GM19372 (cell line): ENCODE data around the gene SLC25A23.
"Not testable (repeated sequence)": the region's sequence is repeated elsewhere in the genome, so short reads cannot be mapped to it uniquely, and the experiment has no call there.

Source experiments
- ATAC-seq: cut with Tn5 transposase; IDR thresholded peaks from one replicate; pipeline ENCODE4 v1.9.1; 2021; ENCODE audit warnings: mild to moderate bottlenecking, low read depth, moderate library complexity; ENCODE audit not compliant: unreplicated experiment

The SLC25A23 gene

DNA sequence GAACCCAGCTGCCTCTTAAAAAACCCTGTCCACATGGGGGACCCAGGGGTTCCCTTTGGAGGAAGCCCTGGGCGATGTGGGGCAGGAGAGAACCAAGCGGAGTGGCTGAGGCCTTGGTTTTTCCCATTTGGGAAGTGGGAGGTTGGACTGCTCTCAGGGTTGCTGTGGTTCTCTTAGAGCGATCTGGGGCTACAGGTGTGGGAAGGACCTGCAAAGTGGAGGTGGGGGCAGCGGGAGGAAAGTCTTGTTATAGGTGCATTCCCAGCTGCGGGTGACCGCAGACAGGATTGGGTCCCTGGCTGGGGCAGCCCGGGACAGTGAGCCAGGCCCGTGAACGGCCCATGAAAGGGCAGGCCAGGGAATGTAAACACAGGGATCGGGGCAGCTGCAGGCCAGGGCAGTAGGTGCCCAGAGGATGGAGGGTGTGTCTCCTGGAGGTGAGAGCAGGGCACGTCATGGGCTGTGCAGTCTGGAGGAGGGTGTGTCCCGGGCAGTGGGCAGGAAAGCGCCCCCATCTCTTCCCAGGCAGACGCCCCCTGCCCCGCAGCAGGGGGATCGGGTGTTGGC lies 814 bp downstream of the SLC25A23 start:
- ATAC-seq = no peak

DNA sequence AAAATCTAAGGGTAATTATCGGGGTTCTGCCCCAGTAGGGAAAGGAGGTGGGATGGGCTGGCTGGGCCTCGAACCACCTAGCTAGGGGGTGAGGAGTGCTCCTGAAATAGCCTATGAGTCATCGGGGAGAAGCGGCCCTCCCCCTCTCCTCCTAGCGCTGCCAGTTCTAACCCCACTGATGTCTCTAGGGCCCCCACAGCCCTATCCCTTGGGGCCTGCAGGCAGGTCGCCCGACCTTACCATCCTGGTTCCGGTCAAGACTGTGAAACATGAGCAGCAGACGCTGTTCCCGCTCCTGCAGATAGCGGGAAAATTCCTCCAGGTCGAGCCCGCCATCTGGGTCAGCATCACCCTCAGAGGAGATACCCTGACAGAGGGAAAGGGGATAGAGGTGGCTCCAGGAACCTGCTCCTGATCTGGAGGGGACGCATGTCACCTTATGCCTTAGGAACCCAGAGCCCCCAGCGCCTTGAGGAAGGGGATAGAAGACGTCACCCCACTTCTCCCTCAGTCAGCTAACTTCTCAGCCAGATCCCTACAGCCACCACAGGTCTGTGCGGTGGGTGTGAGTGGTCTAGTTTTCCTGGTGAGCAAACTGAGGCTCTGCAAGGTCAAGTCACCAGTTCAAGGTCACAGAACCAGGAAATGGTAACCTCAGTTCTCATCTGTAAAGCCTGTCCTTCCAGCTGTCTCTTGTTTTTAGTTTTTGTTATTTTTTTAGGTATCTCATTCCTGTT lies 1.5 kb downstream of the SLC25A23 start:
- ATAC-seq = no peak

DNA sequence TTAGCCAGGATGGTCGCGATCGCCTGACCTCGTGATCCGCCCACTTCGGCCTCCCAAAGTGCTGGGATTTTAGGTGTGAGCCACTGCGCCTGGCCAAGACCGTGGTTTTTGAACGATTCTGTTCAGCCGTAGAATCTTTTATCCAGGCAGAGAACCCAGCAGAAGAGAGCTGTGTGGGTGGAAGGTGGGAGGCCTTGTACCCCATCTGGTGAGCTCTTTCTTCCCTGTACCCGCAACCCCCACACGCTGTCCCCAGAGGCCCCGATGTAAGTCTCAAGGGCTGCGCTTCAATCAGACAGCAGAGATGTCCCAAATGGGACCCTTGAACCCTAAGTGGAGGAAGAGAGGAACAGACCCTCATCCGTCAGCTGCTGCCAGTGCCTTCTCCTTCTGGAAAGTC lies 3.7 kb downstream of the SLC25A23 start:
- no peak for ATAC-seq

DNA sequence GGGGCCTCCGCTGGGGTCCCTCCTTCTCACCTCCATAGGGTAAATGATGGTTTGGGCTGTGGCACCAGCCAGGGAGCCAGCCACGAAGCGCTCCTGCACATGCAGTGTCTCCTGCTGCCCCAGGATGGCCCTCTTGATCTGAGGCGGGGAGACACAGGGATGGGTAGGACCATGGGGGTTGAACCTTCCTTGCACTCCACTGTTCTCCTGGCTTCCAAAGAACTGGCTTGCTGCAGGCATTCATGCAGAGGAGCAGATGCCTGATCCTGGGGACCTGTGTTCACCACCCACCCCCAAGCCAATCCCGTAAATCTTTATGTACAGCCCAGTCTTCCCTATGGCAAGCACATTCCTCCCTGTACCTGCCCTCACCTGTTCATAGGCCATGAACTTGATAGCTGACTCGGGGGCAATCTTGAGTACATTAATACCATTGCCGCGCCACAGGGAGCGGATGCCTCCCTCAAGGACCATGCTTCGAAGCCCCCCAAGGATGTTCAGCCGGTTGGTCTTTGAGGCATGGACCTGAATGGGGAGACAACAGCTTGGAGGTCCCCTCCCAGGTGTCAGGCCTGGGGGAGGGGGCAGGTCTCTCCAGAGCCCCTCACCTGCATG lies 5.5 kb downstream of the SLC25A23 start:
- ATAC-seq = no peak

DNA sequence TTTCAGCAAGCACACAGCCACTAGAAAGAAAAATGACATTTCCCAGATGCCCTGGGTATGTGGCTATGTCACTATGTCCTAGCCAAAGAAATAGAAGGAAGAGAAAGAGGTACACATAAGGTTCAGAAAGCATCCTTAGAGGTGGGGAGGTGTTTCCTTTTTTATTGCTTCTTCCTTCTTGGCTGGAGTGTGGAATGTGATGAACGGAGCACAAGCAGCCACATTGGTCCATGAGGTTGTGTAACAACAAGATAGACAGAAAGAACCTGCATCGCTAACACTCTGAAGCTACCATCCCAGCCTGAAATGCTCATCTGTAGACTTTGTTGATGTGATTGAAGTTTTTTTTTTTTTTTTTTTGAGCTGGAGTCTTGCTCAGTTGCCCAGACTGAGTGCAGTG lies 6.7 kb downstream of the SLC25A23 start:
- no peak for ATAC-seq

DNA sequence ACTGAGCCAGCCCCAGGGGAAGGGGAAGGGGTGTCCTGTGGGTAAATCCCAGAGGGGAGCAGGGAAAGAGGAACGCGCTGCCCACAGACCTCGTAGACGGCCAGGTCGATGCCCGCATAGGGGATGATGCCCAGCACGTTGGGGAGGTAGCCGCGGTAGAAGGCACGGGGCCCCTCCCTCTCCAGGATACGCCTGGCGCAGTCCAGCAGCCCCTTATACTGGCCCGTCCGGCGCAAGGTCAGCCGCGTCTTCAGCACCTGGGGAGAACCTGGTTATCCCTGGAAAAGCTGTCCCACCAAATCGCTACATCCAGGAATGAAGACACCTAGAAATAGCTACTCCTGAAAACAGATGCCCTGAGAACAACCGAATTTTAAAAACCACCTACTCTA lies 7.4 kb downstream of the SLC25A23 start:
- ATAC-seq = no peak

DNA sequence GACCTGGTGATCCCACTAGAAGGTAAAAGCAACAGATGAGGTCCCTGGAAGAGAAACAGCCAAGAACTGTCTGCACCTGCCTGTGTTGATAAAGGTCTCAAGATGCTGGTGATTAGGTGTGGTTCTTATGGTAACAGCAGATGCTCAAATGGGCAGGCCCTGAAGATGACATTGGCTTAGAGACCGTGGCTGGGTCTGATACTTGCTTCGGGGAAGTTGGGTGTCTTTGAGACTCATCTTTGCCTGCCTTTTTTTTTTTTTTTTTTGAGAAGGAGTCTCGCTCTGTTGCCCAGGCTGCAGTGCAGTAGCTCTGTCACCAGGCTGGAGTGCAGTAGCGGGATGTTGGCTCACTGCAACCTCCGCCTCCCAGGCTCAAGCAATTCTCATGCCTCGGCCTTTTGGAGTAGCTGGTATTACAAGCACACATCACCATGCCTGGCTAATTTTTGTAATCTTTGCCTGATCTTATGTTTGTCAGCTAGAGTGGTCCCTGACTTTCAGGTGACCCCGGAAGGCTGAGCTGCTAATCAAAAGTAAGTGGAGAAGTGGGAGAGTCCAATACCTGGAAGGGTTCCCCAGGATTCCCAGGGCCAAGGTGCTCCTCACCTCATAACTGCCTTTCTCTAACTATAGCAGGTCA lies 7.9 kb downstream of the SLC25A23 start:
- no peak for ATAC-seq

DNA sequence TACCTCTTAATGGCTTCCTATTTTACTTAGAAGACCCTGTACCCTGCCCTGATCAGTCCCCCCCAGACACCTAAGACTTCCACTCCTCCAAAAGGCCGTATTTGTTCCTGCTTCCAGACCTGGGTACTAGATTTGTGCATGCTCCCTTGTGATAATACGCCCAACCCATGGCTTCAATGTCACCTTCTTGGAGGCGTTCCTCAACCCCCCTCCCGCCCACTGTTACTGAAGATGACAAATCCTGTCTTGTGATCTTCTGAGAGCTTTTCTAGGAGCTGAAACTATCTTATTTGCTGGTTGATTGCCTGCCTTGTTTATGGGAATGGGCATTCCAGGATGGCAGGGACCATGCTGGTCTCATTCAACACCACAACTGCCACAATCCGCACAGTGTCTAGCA lies 9.4 kb downstream of the SLC25A23 start:
- no peak for ATAC-seq

DNA sequence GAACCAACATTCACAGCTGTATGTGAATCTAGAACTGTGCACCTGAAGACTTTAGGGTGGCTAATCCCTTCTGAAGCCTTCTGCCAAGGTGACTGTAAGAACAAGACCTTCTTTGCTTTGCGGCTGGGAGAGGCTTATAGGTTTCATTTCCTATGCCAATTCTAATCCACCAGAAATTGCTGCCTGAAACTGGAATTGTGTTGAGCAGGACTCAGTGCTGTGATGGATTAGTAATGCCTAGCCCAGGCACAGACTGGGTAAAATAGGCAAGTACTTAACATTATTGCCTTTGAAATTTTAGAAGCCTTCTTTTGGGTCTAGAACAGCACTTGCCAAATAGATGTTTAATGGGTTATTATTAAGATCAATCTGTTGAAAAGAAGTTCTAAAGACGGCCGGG lies 11.5 kb downstream of the SLC25A23 start:
- ATAC-seq = no peak

DNA sequence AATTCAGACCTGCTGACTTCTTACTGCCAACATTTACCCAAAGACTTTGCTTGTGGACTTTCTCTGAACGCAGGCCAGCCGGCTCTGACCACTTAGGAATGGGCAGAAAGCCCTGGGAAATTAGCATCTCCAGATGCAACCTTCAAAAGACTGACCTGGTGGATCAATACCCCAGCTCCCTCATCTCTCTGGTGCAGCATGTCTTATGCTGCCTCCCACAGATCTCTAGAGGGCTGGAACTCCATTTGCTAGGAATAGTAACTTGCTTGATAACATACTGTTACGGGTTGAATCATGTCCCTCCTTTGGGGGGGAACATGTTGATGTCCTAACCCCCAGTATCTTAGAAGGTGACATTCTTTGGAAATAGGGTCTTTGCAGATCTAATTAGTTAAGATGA lies 13.1 kb downstream of the SLC25A23 start:
- no peak for ATAC-seq

DNA sequence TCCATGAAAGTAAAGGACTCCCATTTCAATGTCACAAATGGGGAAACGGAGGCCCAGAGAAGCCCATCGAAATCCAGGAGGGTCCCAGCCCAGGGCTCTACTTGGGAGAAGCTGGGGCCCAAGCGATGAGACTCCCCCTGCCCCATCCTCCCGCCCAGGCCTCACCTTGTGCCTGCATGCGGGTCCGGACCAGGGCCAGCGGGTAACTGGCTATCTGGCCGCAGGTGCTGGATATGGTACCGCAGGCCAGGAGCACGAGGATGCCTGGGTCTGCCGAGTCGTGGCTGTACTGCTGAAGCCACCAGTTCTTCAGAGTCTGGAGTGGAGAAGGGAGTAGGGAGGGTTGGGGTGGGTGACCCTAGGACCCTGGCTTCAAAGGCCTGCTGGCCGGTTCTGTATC lies 15.6 kb downstream of the SLC25A23 start:
- ATAC-seq = no peak

DNA sequence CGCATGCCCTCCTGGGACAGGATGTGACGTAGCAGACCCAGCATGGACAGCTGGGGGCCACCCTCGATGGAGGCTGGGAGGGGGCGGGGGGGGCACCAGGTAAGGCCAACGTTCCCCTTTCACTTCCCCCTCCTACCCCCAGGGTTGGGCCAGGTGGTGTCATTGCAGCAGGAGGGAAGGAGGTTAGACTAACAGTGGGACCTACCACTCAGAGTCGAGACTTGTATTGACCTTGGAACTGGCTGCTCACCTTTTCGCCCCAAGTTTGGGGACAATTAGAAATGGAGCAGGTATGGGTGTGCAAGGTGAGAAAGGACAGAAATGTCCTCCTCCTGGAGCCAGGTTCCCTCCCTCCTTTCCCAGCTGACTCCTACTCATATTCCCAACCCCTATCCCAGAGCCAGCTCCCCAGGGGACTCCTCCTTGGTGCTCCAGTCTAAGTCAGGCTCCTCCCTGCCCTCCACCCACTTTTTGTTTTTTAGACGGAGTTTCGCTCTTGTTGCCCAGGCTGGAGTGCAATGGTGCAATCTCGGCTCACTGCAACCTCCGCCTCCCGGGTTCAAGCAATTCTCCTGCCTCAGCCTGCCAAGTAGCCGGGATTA lies 17.4 kb downstream of the SLC25A23 start:
- ATAC-seq = no peak

DNA sequence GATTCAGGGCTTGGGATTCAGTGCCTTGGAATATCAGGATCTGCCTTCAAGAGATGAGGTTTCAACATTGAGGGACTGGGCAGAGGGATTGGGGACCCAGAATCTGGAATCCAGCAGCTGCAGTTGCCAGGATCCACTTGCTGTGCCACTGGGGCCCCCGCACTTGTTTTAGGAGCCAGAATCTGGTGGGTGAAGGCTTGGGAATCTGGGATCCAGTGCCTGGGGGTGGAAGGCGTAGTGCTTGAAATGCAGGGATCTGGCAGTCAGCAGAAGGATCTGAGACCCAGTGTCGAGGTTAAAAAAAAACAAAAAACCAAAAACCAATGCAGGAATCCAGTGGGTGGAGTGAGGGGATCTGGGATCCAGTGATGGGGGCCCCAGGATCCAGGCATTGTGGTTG lies 18.7 kb downstream of the SLC25A23 start:
- ATAC-seq = no peak

DNA sequence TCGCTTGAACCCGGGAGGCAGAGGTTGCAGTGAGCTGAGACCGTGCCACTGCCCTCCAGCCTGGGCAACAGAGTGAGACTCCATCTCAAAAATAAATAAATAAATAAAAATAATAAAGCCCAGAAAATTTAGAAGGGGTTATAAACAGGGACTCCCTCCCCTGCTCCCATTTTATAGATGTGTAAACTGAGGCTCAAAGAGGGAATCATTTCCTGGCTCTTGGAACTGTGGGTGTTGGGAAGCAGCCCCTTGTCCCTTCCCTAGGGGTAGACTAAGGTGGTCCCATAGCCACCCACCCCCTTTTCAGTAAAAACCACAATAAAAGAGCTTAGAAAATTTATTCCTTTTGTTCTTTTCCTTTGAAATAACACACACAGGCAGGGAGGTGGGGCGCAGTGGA lies 19.8 kb downstream of the SLC25A23 start:
- no peak for ATAC-seq

DNA sequence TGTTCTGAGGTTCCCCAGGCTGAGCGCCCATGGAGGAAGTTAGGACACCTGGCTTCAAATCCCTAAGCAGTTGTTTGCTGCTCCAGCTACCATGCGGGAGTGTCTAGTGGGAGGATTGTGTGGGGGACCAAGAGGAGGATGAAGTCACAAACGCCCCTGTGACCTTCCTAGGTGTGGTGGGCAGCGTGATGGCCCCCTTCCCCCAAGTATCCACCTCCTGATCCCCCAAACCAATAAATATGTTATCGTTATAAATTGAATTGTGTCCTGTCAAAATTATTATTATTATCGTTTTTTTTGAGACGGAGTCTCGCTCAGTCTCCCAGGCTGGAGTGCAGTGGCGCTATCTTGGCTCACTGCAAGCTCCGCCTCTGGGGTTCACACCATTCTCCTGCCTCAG lies 25.9 kb downstream of the SLC25A23 start, which contains the start of gene SLC25A41:
SLC25A41 (minus strand) TSS at position 101 of the 400 bp plus-strand sequence; CDS start at position 31, 70 bp downstream.
- ATAC-seq = no peak

DNA sequence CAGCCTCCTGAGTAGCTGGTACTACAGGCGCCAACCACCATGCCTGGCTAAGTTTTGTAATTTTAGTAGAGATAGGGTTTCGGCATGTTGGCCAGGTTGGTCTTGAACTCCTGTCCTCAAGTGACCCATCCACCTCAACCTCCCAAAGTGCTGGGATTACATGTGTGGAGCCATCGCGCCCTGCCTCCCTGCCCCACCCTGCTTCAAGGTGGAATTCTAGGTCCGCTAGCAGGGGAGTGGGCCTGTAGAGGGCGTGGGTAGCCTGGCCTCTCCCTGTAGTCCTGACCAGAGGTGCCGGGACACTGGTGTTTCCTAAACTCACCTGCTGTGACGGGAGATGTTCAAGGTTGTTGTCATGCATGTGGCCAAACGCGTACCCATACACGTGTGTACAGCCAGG lies 26.4 kb downstream of the SLC25A23 start:
- ATAC-seq = no peak

DNA sequence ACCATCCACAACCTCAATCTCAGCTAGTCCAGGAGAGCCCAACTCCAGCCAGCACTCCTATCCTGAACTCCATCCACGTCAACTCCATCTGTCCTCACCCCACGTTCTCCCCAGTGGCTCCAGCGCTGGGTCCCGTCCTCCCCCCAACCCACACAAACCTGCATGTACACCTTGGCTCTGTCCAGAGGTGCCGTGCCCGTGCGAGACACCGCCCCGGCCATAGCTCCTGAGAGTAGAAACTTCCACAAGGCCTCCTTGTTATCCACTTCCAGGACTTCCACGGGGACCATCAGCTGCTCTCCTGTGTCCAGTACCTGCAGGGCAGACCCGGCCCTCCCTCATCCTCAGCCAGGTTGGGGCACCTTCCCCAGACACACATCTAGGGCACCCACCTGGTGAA lies 27.7 kb downstream of the SLC25A23 start:
- no peak for ATAC-seq

DNA sequence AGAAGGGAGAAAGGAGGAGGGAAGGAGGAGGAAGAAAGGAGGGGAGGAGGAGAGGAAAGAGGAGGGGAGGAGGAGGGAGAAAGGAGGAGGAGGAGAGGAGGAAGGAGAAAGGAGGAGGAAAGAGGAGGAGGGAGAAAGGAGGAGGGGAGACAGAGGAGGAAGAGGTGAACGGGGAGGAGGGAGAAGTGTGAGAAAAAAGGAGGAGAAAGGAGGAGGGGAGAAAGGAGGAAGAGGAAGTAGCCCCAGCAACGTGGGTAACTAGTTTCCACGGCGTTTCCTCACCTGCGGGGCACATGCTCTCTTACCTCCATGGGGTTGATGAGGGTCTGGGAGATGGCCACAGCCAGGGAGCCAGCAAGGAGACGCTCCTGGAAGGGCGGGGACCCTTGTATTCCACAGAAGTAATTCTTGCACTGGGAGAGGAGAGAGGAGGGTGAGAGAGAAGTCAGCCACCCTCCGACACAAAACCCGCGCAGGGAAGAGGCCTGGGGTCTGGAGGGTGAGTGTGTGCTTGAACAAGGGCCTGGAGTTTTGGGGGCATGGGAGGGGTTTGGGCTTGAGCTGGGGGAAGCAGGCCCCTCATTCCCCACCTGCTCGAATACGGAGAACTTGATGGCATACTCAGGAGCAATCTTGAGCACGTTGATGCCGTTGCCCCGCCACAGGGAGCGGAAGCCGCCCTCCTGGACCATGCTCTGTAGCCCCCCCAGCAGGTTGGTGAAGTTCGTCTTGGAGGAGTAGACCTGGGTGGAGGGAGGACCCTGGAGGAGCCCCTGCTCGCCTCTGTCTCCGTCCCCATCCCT lies 30.0 kb downstream of the SLC25A23 start:
- no peak for ATAC-seq

DNA sequence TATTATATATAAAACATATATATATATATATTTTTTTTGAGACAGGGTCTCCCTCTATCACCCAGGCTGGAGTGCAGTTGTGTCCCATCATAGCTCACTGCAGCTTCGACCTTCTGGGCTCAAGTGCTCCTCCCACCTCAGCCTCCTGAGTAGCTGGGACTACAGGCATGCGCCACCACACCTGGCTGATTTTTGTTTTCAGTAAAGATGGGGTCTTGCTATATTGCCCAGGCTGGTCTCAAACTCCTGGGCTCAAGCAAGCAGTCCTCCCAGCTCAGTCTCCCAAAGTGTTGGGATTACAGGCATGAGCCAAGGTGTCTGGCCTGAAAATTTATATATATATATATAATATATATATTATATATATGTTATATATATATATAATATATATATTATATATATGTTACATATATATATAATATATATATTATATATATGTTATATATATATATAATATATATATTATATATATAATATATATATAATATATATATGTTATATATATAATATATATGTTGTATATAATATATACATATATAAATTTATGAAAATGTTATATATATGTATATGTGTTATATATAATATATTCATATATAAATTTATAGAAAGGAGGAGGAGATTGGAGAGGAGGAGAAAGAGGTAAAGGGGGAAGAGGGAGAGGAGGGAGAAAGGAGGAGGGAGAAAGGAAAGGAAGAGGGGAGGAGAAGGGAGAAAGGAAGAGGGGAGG lies 30.7 kb downstream of the SLC25A23 start:
- ATAC-seq = not testable (repeated sequence)

DNA sequence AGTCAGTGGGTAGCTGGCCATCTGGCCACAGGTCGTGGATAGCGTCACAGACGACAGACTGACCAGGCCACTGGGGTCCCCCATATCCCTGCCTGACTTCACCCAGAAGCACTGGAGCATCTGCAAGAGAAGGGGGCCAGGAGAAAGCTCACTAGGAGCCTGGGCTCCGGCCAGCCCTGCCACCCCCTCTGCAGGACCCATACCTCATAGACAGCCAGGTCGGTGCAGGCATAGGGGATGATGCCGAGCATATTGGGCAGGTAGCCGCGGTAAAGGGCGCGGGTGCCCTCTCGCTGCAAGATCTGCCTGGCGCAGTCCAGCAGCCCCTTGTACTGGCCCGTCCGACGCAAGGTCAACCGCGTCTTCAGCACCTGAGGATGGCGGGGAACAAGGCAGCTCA lies 32.5 kb downstream of the SLC25A23 start:
- no peak for ATAC-seq
